SK-N-SH treated with all-trans-retinoic acid at 6 μM for 48 hours (cell line): ENCODE measurements around the gene ADARB2.

Source experiments
- ARNTL ChIP-seq: fragments of 450-650 bp; formaldehyde crosslinking; IDR thresholded peaks from 2 replicates; pipeline ENCODE4 v1.5.0; 2020; ENCODE audit warnings: low read depth, mild to moderate bottlenecking, moderate library complexity, borderline replicate concordance
- BACH2 ChIP-seq: fragments of 250-450 bp; sonication (Bioruptor Pico); IDR thresholded peaks from 2 replicates; pipeline ENCODE4 v1.9.0; 2021; ENCODE audit warnings: mild to moderate bottlenecking, borderline replicate concordance
- CREB5 ChIP-seq: fragments of 250-450 bp; sonication (Bioruptor Pico); IDR thresholded peaks from 2 replicates; pipeline ENCODE4 v1.5.1; 2020; ENCODE audit warnings: low read depth, mild to moderate bottlenecking, moderate library complexity
- CSDC2 ChIP-seq: fragments of 250-450 bp; sonication (Bioruptor Pico); IDR thresholded peaks from 2 replicates; pipeline ENCODE4 v1.5.0; 2020; ENCODE audit warnings: mild to moderate bottlenecking, moderate library complexity
- ESRRG ChIP-seq: fragments of 250-450 bp; sonication (Bioruptor Pico); IDR thresholded peaks from 2 replicates; pipeline ENCODE4 v1.6.1; 2021; ENCODE audit warnings: mild to moderate bottlenecking
- ISL1 ChIP-seq: fragments of 250-450 bp; sonication (Bioruptor Pico); IDR thresholded peaks from 2 replicates; pipeline ENCODE4 v2.1.2; 2022; ENCODE audit warnings: mild to moderate bottlenecking, moderate library complexity
- PATZ1 ChIP-seq: fragments of 250-450 bp; sonication (Bioruptor Pico); IDR thresholded peaks from 2 replicates; pipeline ENCODE4 v1.8.0; 2020; ENCODE audit warnings: mild to moderate bottlenecking, moderate library complexity, borderline replicate concordance
- POU6F1 ChIP-seq: fragments of 250-450 bp; sonication (Bioruptor Pico); IDR thresholded peaks from 2 replicates; pipeline ENCODE4 v1.8.0; 2021; ENCODE audit warnings: low read depth, mild to moderate bottlenecking, moderate library complexity, borderline replicate concordance
- RARB ChIP-seq: fragments of 250-450 bp; sonication (Bioruptor Pico); IDR thresholded peaks from 2 replicates; pipeline ENCODE4 v1.8.0; 2021; ENCODE audit warnings: mild to moderate bottlenecking, moderate library complexity
- TCF4 ChIP-seq: fragments of 250-450 bp; sonication (Bioruptor Pico); IDR thresholded peaks from 2 replicates; pipeline ENCODE4 v1.8.0; 2021; ENCODE audit warnings: mild to moderate bottlenecking, moderate library complexity, borderline replicate concordance
- TOX ChIP-seq: fragments of 250-450 bp; sonication (Bioruptor Pico); IDR thresholded peaks from 2 replicates; pipeline ENCODE4 v1.8.0; 2021; ENCODE audit warnings: mild to moderate bottlenecking, moderate library complexity, borderline replicate concordance
- ZFP3 ChIP-seq: fragments of 250-450 bp; sonication (Bioruptor Pico); IDR thresholded peaks from 2 replicates; pipeline ENCODE4 v1.5.0; 2020; ENCODE audit warnings: mild to moderate bottlenecking, moderate library complexity
- ZNF8 ChIP-seq: fragments of 450-650 bp; formaldehyde crosslinking; IDR thresholded peaks from 2 replicates; pipeline ENCODE4 v1.5.0; 2020; ENCODE audit warnings: mild to moderate bottlenecking, moderate library complexity
- TF ChIP-seq, protein P1 (sequence below): fragments of 250-450 bp; sonication (Bioruptor Pico); IDR thresholded peaks from 2 replicates; pipeline ENCODE4 v1.5.0; 2020; ENCODE audit warnings: mild to moderate bottlenecking, moderate library complexity

DNA sequence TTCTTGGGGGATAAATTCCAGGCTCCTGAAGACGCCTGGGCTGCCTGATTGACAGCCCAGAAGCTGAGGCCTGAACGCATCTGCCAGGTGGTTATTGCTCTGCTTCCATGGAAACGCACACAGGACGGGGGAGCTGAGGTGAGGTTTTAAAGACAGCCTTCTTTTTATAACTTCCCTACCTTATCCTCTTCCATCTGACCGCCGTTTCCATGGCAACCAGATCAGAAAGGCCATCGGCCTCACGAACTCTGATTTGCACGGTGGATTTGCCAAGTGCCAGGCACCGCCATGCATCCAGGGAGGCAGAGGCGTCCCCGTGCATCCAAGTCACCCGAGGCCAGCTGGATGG is 260.9 kb downstream of the ADARB2 start:
- TF ChIP-seq ESRRG (CRISPR knock-in tag) (no peak), ZNF8 (CRISPR knock-in tag) (no peak), PATZ1 (no peak), CSDC2 (no peak), CREB5 (CRISPR knock-in tag) (no peak), POU6F1 (CRISPR knock-in tag) (no peak), ARNTL (CRISPR knock-in tag) (no peak), TOX (no peak), BACH2 (CRISPR knock-in tag) (no peak), ISL1 (no peak), ZFP3 (CRISPR knock-in tag) (no peak), RARB (CRISPR knock-in tag) (no peak), TCF4 (no peak)
- TF ChIP-seq, protein P1, sequence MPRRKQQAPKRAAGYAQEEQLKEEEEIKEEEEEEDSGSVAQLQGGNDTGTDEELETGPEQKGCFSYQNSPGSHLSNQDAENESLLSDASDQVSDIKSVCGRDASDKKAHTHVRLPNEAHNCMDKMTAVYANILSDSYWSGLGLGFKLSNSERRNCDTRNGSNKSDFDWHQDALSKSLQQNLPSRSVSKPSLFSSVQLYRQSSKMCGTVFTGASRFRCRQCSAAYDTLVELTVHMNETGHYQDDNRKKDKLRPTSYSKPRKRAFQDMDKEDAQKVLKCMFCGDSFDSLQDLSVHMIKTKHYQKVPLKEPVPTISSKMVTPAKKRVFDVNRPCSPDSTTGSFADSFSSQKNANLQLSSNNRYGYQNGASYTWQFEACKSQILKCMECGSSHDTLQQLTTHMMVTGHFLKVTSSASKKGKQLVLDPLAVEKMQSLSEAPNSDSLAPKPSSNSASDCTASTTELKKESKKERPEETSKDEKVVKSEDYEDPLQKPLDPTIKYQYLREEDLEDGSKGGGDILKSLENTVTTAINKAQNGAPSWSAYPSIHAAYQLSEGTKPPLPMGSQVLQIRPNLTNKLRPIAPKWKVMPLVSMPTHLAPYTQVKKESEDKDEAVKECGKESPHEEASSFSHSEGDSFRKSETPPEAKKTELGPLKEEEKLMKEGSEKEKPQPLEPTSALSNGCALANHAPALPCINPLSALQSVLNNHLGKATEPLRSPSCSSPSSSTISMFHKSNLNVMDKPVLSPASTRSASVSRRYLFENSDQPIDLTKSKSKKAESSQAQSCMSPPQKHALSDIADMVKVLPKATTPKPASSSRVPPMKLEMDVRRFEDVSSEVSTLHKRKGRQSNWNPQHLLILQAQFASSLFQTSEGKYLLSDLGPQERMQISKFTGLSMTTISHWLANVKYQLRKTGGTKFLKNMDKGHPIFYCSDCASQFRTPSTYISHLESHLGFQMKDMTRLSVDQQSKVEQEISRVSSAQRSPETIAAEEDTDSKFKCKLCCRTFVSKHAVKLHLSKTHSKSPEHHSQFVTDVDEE = no peak
